ENCODE data around the gene NAP1L4. TPM values are rescaled to one million over a fixed set of nuclear protein-coding genes. Genes with fewer than 3 reads are reported as not detected.

The NAP1L4 gene
- total RNA-seq, 1 experiment from 2014 or later = 212 TPM

DNA sequence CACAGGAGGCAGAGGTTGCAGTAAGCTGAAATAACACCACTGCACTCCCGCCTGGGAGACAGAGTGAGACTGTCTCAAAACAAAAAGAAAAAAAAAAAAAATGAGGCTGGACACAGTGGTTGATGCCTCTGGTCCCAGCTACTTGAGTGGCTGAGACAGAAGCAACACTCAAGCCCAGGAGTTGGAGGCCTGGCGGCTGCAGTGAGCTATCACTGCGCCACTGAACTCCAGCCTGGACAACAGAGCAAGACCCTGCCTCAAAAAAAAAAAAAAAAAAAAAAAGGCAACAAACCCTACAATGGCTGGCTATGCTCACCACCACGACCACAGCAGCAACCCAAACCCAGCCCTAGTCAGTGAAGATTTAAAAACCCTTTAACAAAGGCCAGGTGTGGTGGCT, 8.2 kb downstream of the NAP1L4 start:
- peaks cover 14 to 15% of the 10 kb centered on the region in 2 experiments for H3K4me1 Mint-ChIP-seq

More for the DNA sequence above, 8.2 kb downstream of the NAP1L4 start:
- Histone ChIP-seq H3K27ac (ENCODE audit: insufficient read length, low read depth, low read length) (no peak overlapping the region), H2BK12ac (ENCODE audit: insufficient read length, low read depth, low read length) (no peak overlapping the region), H3K18ac (ENCODE audit: insufficient read length, low read depth, low read length) (no peak overlapping the region), H3T11ph (ENCODE audit: low read length) (no peak overlapping the region), H3K9ac (ENCODE audit: extremely low read depth, insufficient read length, low read length) (no peak overlapping the region), H3K56ac (ENCODE audit: insufficient read length, low read depth, low read length) (no peak overlapping the region), H3K4ac (ENCODE audit: low read depth, low read length) (no peak overlapping the region), H2BK20ac (ENCODE audit: low read depth, low read length, poor library complexity, severe bottlenecking) (no peak overlapping the region), H3K9me3 (ENCODE audit: control insufficient read depth, low read depth, low read length) (no peaks in the 10 kb centered on the region), H2AK5ac (ENCODE audit: insufficient read length, low read length) (no peak overlapping the region), H3K23ac (ENCODE audit: insufficient read length, low read depth, low read length) (no peak overlapping the region), H2BK120ac (ENCODE audit: low read depth, low read length, poor library complexity, severe bottlenecking) (no peak overlapping the region), H3K14ac (ENCODE audit: insufficient read depth, low read length) (no peak overlapping the region), H4K91ac (ENCODE audit: insufficient read length, low read depth, low read length) (no peak overlapping the region), H3K4me2 (ENCODE audit: insufficient read depth, insufficient read length, low read length) (no peak overlapping the region), H2BK5ac (ENCODE audit: insufficient read length, low read length) (no peak overlapping the region), H4K8ac (replicated peaks; ENCODE audit: insufficient read length, low read depth, low read length) (no peak overlapping the region), H4K5ac (ENCODE audit: insufficient read length, low read depth, low read length) (no peak overlapping the region), H4K20me1 (ENCODE audit: control insufficient read depth, insufficient read depth, insufficient read length) (no peaks in the 10 kb centered on the region), H3K23me2 (ENCODE audit: insufficient read length, low read depth, low read length, poor library complexity, severe bottlenecking) (no peaks in the 10 kb centered on the region), H2BK15ac (ENCODE audit: low read depth, low read length) (no peak overlapping the region), H3K27me3 (ENCODE audit: insufficient read depth, low read length) (no peaks in the 10 kb centered on the region), H3K4me1 (ENCODE audit: insufficient read depth, low read length) (no peaks in the 10 kb centered on the region; the same call in 1 of the 2 replicates), H3K79me1 (ENCODE audit: insufficient read depth, low read depth, low read length, poor library complexity, severe bottlenecking) (peaks cover 15% of the 10 kb centered on the region), H2AFZ (ENCODE audit: low read length) (no peak overlapping the region), H3K79me2 (ENCODE audit: insufficient read depth, low read length) (peaks cover 71% of the 10 kb centered on the region; the same call in 1 of the 2 replicates)
- DNase-seq = no peak
- H3K9me3 Mint-ChIP-seq = no peaks in the 10 kb centered on the region
- no peak overlapping the region for H3K4me3 Mint-ChIP-seq
- no CpG with 5 or more reads among the region's 4 CpGs for WGBS (ENCODE audit: extremely low coverage, insufficient read length, low lambda C conversion rate)
- H3K27me3 Mint-ChIP-seq (ENCODE audit: low read depth) = no peaks in the 10 kb centered on the region
- H3K27ac Mint-ChIP-seq = peak overlapping the region; percentile 73 to 81 (median 80); a peak in 5 of 7 replicates
- TF ChIP-seq, protein P1, sequence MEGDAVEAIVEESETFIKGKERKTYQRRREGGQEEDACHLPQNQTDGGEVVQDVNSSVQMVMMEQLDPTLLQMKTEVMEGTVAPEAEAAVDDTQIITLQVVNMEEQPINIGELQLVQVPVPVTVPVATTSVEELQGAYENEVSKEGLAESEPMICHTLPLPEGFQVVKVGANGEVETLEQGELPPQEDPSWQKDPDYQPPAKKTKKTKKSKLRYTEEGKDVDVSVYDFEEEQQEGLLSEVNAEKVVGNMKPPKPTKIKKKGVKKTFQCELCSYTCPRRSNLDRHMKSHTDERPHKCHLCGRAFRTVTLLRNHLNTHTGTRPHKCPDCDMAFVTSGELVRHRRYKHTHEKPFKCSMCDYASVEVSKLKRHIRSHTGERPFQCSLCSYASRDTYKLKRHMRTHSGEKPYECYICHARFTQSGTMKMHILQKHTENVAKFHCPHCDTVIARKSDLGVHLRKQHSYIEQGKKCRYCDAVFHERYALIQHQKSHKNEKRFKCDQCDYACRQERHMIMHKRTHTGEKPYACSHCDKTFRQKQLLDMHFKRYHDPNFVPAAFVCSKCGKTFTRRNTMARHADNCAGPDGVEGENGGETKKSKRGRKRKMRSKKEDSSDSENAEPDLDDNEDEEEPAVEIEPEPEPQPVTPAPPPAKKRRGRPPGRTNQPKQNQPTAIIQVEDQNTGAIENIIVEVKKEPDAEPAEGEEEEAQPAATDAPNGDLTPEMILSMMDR (conservative IDR thresholded peaks at IDR 0.05) = no peak
- peaks cover 12 to 37% (median 30%) of the 10 kb centered on the region in 3 experiments; a peak in 6 of 7 replicates for H3K36me3 Mint-ChIP-seq (ENCODE audit: insufficient read depth in 1 of 3, low read depth in 3 of 3)

All from H9 (cell line).